T-helper 2 cell treated with Interferon-gamma antibody and Interleukin-4, amounts not matched to agents 5 μg/mL and 100 μg/mL, for 36 hours (primary cell): ENCODE data around the gene EFR3B.
"Not testable (repeated sequence)": the region's sequence is repeated elsewhere in the genome, so short reads cannot be mapped to it uniquely, and the experiment has no call there.

ENCODE experiments used
- DNase-seq: peaks from one replicate; pipeline ENCODE4 v3.0.0; 2021; ENCODE audit warnings: low spot score
- H3K27ac Mint-ChIP-seq: one replicate; pipeline ENCODE4 v1.8.0; 2021; ENCODE audit warnings: mild to moderate bottlenecking, mixed read lengths
- H3K27me3 Mint-ChIP-seq: one replicate; pipeline ENCODE4 v1.8.0; 2021; ENCODE audit warnings: low read depth, mixed read lengths
- H3K36me3 Mint-ChIP-seq: one replicate; pipeline ENCODE4 v1.8.0; 2021; ENCODE audit warnings: low read depth, mixed read lengths
- H3K4me1 Mint-ChIP-seq: one replicate; pipeline ENCODE4 v1.8.0; 2021; ENCODE audit warnings: low read depth, mixed read lengths
- H3K4me3 Mint-ChIP-seq: one replicate; pipeline ENCODE4 v1.8.0; 2022; ENCODE audit warnings: mild to moderate bottlenecking, moderate library complexity, mixed read lengths
- H3K9me3 Mint-ChIP-seq: one replicate; pipeline ENCODE4 v1.8.0; 2021; ENCODE audit warnings: mixed read lengths

The EFR3B gene, protein sequence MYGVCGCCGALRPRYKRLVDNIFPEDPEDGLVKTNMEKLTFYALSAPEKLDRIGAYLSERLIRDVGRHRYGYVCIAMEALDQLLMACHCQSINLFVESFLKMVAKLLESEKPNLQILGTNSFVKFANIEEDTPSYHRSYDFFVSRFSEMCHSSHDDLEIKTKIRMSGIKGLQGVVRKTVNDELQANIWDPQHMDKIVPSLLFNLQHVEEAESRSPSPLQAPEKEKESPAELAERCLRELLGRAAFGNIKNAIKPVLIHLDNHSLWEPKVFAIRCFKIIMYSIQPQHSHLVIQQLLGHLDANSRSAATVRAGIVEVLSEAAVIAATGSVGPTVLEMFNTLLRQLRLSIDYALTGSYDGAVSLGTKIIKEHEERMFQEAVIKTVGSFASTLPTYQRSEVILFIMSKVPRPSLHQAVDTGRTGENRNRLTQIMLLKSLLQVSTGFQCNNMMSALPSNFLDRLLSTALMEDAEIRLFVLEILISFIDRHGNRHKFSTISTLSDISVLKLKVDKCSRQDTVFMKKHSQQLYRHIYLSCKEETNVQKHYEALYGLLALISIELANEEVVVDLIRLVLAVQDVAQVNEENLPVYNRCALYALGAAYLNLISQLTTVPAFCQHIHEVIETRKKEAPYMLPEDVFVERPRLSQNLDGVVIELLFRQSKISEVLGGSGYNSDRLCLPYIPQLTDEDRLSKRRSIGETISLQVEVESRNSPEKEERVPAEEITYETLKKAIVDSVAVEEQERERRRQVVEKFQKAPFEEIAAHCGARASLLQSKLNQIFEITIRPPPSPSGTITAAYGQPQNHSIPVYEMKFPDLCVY

DNA sequence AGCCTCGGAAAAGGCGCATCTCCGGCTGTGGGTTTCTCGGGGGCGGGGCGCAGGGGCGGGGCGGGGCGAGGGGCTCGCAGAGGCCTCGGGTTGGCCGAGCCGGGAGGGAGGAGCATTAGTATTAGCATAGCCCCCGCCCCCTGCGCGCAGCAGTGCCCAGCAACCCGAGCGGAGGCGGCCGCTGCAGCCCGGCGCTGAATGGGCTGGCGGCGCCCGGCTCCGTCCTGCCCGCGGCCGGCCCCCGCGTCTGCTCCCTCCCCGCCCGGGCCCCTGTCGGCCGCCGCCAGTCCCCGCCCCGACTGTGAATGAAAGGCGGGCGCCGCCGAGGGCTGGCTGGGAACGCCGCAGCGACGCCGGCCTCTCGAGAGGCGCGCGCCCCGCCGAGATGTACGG is at the start of gene EFR3B:
EFR3B (plus strand) TSS at position 149 of the 393 bp plus-strand sequence; CDS start at position 386, 237 bp downstream.
- peaks cover 17% of the 10 kb centered on the region for H3K4me1 Mint-ChIP-seq
- H3K4me3 Mint-ChIP-seq, result peak within 1 kb of the TSS; percentile 85
- H3K27ac Mint-ChIP-seq, result no peak within 1 kb of the TSS
- DNase-seq, result peak; percentile 89
- H3K36me3 Mint-ChIP-seq, result no peaks in the 10 kb centered on the region
- H3K9me3 Mint-ChIP-seq, result no peaks in the 10 kb centered on the region
- peaks cover 48% of the 10 kb centered on the region for H3K27me3 Mint-ChIP-seq

DNA sequence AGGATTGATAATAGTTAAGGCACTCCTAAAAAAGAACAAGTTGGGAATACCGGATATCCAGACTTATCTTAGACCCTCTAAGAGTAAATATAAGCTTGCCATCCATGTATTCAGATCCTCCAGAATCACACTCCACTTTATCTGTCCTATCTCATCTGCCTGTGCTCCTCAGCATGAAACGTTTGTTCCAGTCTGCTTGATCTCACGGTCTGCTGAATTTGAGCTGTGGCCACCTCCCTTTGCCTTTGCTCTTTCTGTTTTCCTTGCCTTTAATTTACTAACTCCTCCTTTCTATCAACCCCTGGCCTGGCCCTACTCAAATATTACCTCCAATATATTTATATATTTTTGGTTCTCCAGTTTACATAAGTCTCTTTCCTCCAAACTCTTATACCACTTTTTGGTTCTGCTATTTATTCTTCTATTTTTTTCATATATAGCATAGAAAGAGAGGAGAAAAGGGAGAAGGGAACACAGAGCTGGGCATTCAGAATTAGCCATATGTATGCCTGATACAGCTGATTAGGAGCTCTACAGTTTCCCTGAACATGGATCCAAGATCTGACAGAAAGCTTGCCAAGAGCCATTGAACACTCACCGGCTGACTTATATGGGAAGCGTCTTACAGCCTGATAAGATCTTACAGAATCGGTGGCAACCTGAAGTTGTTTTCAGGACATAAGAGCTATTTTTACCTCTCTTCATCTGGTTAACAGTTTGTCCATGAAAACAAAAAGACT is 48.3 kb upstream of the EFR3B start:
- Mint-ChIP-seq H3K9me3 (no peaks in the 10 kb centered on the region), H3K27ac (no peak overlapping the region), H3K4me1 (peaks cover 5% of the 10 kb centered on the region), H3K36me3 (no peaks in the 10 kb centered on the region), H3K4me3 (no peak overlapping the region), H3K27me3 (peaks cover 12% of the 10 kb centered on the region)
- no peak for DNase-seq

DNA sequence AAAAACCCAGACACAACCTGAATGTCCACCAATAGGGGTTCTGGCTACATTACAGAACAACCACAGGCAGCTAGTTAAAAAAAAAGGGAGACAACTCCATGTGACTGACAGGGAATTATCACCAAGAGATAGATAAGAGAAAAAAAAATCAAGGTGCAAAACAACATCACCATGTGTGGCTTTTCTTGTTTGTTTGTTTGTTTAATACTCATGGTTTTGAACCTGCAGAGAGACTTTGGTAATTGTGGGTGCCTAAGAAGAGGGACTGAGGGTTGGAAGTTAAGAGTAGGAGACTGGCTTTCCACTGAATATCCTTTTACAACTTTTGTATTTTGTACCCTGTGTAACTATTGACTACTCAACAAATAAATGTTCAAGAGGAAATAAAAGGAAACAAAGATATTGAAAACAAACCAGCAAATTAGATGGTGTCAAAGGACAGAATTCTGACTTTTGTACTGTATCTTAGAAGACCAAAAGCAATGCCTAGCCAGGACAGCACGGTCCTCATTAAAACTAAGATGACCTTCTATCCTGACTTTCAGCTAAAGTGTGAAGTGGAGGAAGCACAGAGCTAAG is 47.6 kb upstream of the EFR3B start:
- DNase-seq, result no peak
- Mint-ChIP-seq H3K27me3 (peaks cover 12% of the 10 kb centered on the region), H3K27ac (no peak overlapping the region), H3K9me3 (no peaks in the 10 kb centered on the region), H3K4me1 (peaks cover 5% of the 10 kb centered on the region), H3K36me3 (no peaks in the 10 kb centered on the region), H3K4me3 (no peak overlapping the region)

DNA sequence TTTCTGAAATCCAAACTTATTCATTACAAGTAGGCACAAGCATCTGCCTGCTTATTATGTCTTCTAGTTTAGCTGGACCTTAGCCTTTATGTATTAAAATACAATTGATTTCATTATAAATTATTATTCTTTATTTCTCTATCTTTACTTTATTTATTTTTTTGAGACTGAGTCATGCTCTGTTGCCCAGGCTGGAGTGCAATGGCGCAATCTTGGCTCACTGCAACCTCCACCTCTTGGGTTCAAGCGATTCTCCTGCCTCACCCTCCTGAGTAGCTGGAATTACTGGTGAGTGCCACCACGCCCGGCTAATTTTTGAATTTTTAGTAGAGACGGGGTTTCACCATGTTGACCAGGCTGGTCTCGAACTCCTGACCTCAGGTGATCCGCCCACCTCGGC is 42.8 kb upstream of the EFR3B start:
- not testable (repeated sequence) for H3K4me3 Mint-ChIP-seq, DNase-seq, H3K4me1 Mint-ChIP-seq, H3K9me3 Mint-ChIP-seq, H3K27me3 Mint-ChIP-seq, H3K36me3 Mint-ChIP-seq, H3K27ac Mint-ChIP-seq

DNA sequence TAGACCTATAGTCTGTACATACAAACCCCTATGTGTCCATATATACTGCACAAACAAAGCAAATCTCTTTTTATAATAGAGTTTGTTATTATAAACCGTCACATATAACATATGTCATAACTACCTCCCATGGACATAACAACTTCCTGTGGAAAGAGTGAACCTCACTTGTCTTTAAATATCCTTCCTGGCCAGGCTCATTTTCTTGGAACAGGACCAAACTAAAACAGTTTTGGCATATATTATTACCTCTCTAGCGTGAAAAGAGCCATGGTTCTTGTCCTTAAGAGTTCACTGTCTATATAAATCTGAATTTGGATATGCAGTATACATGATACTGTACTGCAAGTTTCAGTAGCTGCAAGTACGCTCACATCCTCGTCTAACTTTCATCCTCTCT is 41.8 kb upstream of the EFR3B start:
- Mint-ChIP-seq H3K4me3 (no peak overlapping the region), H3K27me3 (peaks cover 2% of the 10 kb centered on the region), H3K4me1 (no peaks in the 10 kb centered on the region), H3K27ac (no peak overlapping the region), H3K36me3 (no peaks in the 10 kb centered on the region), H3K9me3 (no peaks in the 10 kb centered on the region)
- DNase-seq, result no peak

DNA sequence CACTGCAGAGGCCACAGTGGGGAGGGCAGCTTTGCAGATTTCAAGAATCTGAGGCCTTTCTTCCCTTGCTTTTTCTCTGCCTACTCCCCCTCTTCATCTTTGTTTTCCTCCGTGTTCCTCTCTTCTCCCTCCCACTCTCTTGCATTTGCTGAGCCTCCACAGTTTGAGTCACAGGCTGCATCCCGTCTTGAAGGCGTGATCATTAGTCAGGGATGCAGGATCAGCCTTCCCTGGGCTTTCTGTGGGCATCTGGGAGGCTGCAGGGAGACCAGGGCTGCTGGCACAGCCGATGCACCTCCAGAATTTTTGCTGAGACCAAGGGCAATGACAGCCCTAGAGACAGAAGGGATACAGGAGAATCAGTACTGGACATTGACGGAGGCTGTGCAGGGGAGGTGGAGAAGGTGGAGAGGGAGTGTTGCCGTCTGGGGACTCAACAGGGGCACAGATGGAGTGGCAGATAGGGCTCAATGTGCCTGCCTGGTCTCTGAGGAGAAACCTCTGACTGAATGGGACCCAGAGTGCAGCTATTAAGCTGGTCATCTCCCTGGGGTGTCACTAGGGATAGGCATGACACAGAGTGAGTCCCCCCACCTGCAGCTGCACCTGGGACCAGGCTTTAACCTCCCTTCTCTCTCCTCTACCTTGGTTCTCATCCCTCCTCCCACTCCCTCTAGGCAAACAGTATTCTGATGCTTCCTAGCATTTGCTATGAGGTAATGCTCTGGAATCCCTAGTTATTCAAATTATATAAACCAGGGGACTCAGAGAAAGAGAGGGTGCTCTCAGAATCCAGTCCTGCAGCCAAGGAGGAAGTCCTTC is 41.2 kb upstream of the EFR3B start:
- peaks cover 2% of the 10 kb centered on the region for H3K27me3 Mint-ChIP-seq
- H3K4me1 Mint-ChIP-seq, result no peaks in the 10 kb centered on the region
- no peak overlapping the region for H3K27ac Mint-ChIP-seq
- DNase-seq, result no peak
- no peak overlapping the region for H3K4me3 Mint-ChIP-seq
- no peaks in the 10 kb centered on the region for H3K36me3 Mint-ChIP-seq
- H3K9me3 Mint-ChIP-seq, result no peaks in the 10 kb centered on the region

DNA sequence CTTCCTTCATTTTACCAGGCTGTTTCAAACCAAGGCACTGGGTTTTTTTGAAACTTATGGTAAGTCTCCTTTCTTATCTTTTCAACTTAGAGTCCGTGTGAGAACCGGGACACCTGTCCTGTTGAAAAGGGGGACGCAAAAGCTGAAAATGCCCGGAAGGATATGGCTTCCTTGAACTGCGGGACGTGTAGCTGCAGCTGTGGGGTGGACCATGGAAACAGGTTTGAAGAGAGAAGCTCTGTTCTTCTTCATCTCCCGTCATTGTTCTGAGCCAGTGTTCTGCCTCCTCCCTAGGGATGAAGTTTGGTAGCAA is 40.6 kb upstream of the EFR3B start:
- Mint-ChIP-seq H3K4me3 (no peak overlapping the region), H3K27ac (no peak overlapping the region), H3K36me3 (no peaks in the 10 kb centered on the region), H3K9me3 (no peaks in the 10 kb centered on the region), H3K4me1 (no peaks in the 10 kb centered on the region), H3K27me3 (peaks cover 6% of the 10 kb centered on the region)
- DNase-seq, result no peak

DNA sequence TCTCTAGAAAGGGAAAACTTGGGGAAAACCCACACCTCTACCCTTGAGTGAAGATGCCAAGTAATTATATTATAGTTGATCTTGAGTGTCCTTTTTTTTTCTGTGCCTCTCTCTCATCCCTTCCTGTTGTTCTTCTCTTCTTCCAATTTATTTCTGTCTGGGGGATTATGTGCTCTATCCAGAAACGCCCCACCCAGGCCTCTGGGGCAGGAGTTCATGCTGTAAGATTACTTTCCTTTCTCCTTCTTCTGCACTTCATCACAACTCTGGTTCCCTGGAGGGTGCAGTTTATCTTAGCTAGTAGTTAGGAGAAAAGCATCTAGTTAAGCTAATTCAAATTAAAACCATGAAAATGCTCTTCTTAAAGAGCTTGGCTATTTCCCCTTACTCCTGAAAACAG is 39.8 kb upstream of the EFR3B start:
- no peak overlapping the region for H3K4me3 Mint-ChIP-seq
- no peak overlapping the region for H3K27ac Mint-ChIP-seq
- H3K4me1 Mint-ChIP-seq, result no peaks in the 10 kb centered on the region
- no peak for DNase-seq
- H3K27me3 Mint-ChIP-seq, result peaks cover 6% of the 10 kb centered on the region
- no peaks in the 10 kb centered on the region for H3K9me3 Mint-ChIP-seq
- no peaks in the 10 kb centered on the region for H3K36me3 Mint-ChIP-seq

DNA sequence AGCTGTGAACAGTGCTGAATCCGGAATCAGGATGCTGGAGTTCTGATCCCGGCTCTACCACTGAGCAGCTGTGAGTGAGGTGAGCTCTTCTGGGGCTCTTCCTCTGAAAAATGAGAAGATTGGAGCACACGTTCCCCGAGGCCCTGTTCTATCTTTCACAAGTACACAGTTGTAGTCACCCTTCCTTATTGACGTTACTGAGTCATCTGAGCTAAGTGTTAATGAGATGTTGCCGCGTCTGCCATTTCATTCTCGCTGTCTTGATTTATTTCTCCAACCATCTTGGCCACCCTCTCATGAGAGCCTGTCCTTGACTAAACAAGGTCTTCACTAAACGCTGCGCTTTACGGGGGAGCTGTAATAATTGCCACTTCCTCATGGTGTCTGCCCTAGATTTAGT is 31.9 kb upstream of the EFR3B start:
- DNase-seq, result no peak
- no peaks in the 10 kb centered on the region for H3K36me3 Mint-ChIP-seq
- H3K9me3 Mint-ChIP-seq, result no peaks in the 10 kb centered on the region
- no peak overlapping the region for H3K27ac Mint-ChIP-seq
- no peak overlapping the region for H3K4me3 Mint-ChIP-seq
- H3K4me1 Mint-ChIP-seq, result no peaks in the 10 kb centered on the region
- peaks cover 4% of the 10 kb centered on the region for H3K27me3 Mint-ChIP-seq

DNA sequence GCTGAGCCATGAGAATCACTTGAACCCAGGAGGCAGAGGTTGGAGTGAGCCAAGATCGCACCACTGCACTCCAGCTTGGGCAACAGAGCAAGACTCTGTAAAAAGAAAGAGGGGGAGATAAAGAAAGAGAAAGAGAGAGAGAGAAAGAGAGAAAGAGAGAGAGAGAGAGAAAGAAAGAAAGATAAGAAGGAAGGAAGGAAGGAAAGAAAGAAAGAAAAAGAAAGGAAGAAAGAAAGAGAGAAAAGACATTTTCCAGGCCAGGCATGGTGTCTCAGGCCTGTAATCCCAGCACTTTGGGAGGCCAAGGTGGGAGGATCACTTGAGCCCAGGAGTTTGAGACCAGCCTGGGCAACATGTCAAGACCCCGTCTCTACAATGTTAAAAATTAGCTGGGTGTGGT is 30.5 kb upstream of the EFR3B start:
- not testable (repeated sequence) for H3K4me1 Mint-ChIP-seq, H3K27me3 Mint-ChIP-seq, H3K4me3 Mint-ChIP-seq, H3K9me3 Mint-ChIP-seq, DNase-seq, H3K36me3 Mint-ChIP-seq, H3K27ac Mint-ChIP-seq

DNA sequence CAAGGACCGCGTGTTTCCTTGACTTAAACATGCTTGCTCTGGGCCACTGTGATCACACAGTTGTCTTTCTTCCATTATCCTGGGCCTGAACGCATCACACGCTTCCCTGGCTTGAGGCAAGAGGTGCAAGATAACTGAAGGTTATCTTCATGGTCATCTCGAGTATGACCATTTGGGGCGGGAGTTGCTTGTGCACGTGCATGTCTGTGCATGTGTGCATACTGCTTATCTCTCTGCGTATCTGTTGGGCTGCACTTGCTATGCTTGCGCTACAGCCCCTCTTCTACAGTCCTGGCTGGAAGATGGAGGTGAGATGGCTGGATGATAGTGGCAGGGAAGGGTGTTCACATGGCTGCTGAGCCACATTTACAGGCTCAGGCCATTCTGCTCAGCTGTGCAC is 27.2 kb upstream of the EFR3B start:
- no peaks in the 10 kb centered on the region for H3K9me3 Mint-ChIP-seq
- H3K4me1 Mint-ChIP-seq, result no peaks in the 10 kb centered on the region

DNA sequence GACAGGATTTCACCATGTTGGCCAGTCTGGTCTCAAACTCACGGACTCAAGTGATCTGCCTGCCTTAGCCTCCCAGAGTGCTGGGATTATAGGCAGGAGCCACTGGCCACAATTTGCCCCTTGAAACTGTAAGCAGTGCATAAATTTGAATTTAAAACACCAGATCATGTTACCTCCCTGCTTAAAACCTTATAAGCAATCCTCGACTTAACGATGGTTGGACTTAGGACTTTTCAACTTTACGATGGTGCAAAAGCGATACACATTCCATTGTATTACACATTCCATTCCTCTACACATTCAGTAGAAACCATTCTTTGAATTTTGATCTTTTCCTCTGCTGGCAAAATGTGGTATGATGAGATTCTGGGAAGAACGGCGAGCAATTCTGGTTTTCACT is 23.2 kb upstream of the EFR3B start:
- Mint-ChIP-seq H3K27me3 (peaks cover 4% of the 10 kb centered on the region), H3K9me3 (no peaks in the 10 kb centered on the region), H3K36me3 (no peaks in the 10 kb centered on the region), H3K4me3 (no peak overlapping the region), H3K4me1 (no peaks in the 10 kb centered on the region), H3K27ac (no peak overlapping the region)
- DNase-seq, result no peak

More for the DNA sequence above, 27.2 kb upstream of the EFR3B start:
- H3K27ac Mint-ChIP-seq, result no peak overlapping the region
- H3K4me3 Mint-ChIP-seq, result no peak overlapping the region
- peaks cover 2% of the 10 kb centered on the region for H3K27me3 Mint-ChIP-seq
- H3K36me3 Mint-ChIP-seq, result no peaks in the 10 kb centered on the region
- no peak for DNase-seq

DNA sequence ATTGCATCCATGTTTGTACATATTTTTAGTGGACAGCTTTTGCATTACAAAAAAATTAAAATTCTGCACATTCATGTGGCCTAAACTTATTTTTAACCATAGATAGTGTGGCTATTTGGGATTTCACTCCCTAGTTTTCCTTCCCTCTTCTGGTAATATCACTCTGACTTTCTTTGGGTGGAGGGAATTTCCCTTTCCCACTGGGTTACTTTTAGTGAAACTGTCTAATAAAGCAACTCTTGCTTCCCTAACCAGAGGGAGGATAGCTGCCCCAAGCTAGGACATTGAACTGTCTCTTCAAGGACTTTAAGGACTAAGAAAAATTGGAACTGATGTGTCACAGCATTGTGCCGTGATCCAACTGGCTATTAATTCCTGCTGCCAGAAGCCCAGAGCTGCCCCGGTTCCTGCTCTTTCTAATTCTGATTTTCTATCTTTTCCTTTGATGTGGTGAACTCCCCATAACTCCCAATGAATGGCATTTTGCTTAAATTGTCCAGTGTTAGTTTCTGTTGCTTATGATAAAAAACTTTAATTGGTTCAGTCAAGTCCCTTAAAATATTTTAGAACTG is 20.0 kb upstream of the EFR3B start:
- DNase-seq, result no peak
- Mint-ChIP-seq H3K27ac (no peak overlapping the region), H3K36me3 (no peaks in the 10 kb centered on the region), H3K4me1 (no peaks in the 10 kb centered on the region), H3K4me3 (no peak overlapping the region), H3K9me3 (no peaks in the 10 kb centered on the region), H3K27me3 (peaks cover 7% of the 10 kb centered on the region)
